ENCODE data around the gene HMGN4. TPM values are rescaled to one million over a fixed set of nuclear protein-coding genes. Genes with fewer than 3 reads are reported as not detected.

The HMGN4 gene
- total and polyA plus RNA-seq, 9 of the 15 experiments (the other 6 are each of a cell fraction or from before 2014, with no cell fraction given), result 35.4 to 134 (median 94.1) TPM

DNA sequence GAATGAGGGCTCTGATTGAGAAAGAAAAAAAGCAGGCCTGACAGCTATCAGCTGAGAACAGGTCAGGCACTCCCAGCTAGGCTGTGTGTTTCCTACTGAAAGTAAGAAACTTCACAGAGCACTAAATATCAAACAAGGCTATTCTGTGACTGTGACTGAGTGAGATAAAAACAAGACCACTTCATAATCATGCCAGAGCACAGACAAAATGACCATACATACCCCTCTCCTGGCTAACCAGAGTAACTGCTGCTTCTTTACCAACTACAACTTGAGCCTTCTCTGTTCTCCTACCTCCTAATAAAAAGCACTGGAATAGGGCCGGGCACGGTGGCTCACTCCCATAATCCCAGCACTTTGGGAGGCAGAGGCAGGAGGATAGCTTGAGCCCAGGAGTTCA lies 44.9 kb upstream of the HMGN4 start (continued):
- TF ChIP-seq, protein P1, sequence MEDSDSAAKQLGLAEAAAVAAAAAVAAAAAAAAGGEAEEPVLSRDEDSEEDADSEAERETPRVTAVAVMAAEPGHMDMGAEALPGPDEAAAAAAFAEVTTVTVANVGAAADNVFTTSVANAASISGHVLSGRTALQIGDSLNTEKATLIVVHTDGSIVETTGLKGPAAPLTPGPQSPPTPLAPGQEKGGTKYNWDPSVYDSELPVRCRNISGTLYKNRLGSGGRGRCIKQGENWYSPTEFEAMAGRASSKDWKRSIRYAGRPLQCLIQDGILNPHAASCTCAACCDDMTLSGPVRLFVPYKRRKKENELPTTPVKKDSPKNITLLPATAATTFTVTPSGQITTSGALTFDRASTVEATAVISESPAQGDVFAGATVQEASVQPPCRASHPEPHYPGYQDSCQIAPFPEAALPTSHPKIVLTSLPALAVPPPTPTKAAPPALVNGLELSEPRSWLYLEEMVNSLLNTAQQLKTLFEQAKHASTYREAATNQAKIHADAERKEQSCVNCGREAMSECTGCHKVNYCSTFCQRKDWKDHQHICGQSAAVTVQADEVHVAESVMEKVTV (CRISPR knock-in tag; IDR thresholded peaks at IDR 0.05), result peak; percentile 66
- 0 out of 2 replicates have a peak, but pooled peaks have one; percentile 32 for TF ChIP-seq GTF2F1 (IDR thresholded peaks at IDR 0.05; ENCODE audit: low read depth, low read length)
- no peak for TF ChIP-seq RBM34 (IDR thresholded peaks at IDR 0.05; ENCODE audit: borderline replicate concordance, insufficient read depth, low read length)
- no peak for TF ChIP-seq RFX5 (IDR thresholded peaks at IDR 0.05; ENCODE audit: low read depth, low read length)
- TF ChIP-seq ARID1B (IDR thresholded peaks at IDR 0.05), result peak; percentile 70
- no peak for TF ChIP-seq PHB (CRISPR knock-in tag; IDR thresholded peaks at IDR 0.05)
- no peak for TF ChIP-seq ZNF408 (CRISPR knock-in tag; IDR thresholded peaks at IDR 0.05; ENCODE audit: low read depth)
- TF ChIP-seq, protein P2, sequence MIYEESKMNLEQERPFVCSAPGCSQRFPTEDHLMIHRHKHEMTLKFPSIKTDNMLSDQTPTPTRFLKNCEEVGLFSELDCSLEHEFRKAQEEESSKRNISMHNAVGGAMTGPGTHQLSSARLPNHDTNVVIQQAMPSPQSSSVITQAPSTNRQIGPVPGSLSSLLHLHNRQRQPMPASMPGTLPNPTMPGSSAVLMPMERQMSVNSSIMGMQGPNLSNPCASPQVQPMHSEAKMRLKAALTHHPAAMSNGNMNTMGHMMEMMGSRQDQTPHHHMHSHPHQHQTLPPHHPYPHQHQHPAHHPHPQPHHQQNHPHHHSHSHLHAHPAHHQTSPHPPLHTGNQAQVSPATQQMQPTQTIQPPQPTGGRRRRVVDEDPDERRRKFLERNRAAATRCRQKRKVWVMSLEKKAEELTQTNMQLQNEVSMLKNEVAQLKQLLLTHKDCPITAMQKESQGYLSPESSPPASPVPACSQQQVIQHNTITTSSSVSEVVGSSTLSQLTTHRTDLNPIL (CRISPR knock-in tag; IDR thresholded peaks at IDR 0.05), result no peak
- no peak for TF ChIP-seq HCFC1 (IDR thresholded peaks at IDR 0.05; ENCODE audit: low read depth, low read length)
- TF ChIP-seq, protein P3, sequence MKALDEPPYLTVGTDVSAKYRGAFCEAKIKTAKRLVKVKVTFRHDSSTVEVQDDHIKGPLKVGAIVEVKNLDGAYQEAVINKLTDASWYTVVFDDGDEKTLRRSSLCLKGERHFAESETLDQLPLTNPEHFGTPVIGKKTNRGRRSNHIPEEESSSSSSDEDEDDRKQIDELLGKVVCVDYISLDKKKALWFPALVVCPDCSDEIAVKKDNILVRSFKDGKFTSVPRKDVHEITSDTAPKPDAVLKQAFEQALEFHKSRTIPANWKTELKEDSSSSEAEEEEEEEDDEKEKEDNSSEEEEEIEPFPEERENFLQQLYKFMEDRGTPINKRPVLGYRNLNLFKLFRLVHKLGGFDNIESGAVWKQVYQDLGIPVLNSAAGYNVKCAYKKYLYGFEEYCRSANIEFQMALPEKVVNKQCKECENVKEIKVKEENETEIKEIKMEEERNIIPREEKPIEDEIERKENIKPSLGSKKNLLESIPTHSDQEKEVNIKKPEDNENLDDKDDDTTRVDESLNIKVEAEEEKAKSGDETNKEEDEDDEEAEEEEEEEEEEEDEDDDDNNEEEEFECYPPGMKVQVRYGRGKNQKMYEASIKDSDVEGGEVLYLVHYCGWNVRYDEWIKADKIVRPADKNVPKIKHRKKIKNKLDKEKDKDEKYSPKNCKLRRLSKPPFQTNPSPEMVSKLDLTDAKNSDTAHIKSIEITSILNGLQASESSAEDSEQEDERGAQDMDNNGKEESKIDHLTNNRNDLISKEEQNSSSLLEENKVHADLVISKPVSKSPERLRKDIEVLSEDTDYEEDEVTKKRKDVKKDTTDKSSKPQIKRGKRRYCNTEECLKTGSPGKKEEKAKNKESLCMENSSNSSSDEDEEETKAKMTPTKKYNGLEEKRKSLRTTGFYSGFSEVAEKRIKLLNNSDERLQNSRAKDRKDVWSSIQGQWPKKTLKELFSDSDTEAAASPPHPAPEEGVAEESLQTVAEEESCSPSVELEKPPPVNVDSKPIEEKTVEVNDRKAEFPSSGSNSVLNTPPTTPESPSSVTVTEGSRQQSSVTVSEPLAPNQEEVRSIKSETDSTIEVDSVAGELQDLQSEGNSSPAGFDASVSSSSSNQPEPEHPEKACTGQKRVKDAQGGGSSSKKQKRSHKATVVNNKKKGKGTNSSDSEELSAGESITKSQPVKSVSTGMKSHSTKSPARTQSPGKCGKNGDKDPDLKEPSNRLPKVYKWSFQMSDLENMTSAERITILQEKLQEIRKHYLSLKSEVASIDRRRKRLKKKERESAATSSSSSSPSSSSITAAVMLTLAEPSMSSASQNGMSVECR (CRISPR knock-in tag; IDR thresholded peaks at IDR 0.05), result no peak
- TF ChIP-seq BHLHE40 (IDR thresholded peaks at IDR 0.05; ENCODE audit: low read length), result 0 out of 2 replicates have a peak, but pooled peaks have one; percentile 29
- no peak for TF ChIP-seq ZNF121 (CRISPR knock-in tag; conservative IDR thresholded peaks at IDR 0.05)
- TF ChIP-seq, protein P4, sequence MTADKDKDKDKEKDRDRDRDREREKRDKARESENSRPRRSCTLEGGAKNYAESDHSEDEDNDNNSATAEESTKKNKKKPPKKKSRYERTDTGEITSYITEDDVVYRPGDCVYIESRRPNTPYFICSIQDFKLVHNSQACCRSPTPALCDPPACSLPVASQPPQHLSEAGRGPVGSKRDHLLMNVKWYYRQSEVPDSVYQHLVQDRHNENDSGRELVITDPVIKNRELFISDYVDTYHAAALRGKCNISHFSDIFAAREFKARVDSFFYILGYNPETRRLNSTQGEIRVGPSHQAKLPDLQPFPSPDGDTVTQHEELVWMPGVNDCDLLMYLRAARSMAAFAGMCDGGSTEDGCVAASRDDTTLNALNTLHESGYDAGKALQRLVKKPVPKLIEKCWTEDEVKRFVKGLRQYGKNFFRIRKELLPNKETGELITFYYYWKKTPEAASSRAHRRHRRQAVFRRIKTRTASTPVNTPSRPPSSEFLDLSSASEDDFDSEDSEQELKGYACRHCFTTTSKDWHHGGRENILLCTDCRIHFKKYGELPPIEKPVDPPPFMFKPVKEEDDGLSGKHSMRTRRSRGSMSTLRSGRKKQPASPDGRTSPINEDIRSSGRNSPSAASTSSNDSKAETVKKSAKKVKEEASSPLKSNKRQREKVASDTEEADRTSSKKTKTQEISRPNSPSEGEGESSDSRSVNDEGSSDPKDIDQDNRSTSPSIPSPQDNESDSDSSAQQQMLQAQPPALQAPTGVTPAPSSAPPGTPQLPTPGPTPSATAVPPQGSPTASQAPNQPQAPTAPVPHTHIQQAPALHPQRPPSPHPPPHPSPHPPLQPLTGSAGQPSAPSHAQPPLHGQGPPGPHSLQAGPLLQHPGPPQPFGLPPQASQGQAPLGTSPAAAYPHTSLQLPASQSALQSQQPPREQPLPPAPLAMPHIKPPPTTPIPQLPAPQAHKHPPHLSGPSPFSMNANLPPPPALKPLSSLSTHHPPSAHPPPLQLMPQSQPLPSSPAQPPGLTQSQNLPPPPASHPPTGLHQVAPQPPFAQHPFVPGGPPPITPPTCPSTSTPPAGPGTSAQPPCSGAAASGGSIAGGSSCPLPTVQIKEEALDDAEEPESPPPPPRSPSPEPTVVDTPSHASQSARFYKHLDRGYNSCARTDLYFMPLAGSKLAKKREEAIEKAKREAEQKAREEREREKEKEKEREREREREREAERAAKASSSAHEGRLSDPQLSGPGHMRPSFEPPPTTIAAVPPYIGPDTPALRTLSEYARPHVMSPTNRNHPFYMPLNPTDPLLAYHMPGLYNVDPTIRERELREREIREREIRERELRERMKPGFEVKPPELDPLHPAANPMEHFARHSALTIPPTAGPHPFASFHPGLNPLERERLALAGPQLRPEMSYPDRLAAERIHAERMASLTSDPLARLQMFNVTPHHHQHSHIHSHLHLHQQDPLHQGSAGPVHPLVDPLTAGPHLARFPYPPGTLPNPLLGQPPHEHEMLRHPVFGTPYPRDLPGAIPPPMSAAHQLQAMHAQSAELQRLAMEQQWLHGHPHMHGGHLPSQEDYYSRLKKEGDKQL (CRISPR knock-in tag; IDR thresholded peaks at IDR 0.05; ENCODE audit: borderline replicate concordance), result no peak
- no peak for TF ChIP-seq CBX3 (IDR thresholded peaks at IDR 0.05; ENCODE audit: borderline replicate concordance in 1 of 2, low read length in 2 of 2)
- TF ChIP-seq ZNF24 (IDR thresholded peaks at IDR 0.05), result 0 out of 2 replicates have a peak, but pooled peaks have one; percentile 36
- TF ChIP-seq ZNF445 (CRISPR knock-in tag; IDR thresholded peaks at IDR 0.05; ENCODE audit: low read depth), result no peak

All from K562 (cell line).